ENCODE measurements around the gene ANGPTL2.

DNA sequence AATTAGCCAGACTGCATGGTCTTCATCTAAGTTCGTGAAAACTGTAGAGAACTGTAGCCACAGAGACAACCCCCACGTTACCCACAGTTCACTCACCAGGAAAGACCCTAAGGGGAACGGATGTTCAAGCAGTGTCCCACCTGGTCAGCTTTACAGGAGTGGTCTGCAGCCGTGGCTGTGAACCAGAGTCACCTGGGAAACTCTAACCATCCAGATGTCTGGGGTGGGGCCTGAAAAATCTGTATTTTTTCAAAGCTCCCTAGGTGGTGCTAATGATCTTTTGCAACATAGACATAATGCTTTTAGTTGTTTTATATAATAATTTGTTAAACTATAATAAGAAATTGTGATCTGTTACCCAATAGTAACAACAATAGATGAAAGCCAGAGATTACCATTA lies 47.7 kb upstream of the ANGPTL2 start:
- TF ChIP-seq TAF1 (IDR thresholded peaks at IDR 0.05; ENCODE audit: borderline replicate concordance, insufficient read depth, low read length) (no peak), POLR2AphosphoS5 (IDR thresholded peaks at IDR 0.05; ENCODE audit: low read depth, low read length) (no peak)
- TF ChIP-seq, protein P1, sequence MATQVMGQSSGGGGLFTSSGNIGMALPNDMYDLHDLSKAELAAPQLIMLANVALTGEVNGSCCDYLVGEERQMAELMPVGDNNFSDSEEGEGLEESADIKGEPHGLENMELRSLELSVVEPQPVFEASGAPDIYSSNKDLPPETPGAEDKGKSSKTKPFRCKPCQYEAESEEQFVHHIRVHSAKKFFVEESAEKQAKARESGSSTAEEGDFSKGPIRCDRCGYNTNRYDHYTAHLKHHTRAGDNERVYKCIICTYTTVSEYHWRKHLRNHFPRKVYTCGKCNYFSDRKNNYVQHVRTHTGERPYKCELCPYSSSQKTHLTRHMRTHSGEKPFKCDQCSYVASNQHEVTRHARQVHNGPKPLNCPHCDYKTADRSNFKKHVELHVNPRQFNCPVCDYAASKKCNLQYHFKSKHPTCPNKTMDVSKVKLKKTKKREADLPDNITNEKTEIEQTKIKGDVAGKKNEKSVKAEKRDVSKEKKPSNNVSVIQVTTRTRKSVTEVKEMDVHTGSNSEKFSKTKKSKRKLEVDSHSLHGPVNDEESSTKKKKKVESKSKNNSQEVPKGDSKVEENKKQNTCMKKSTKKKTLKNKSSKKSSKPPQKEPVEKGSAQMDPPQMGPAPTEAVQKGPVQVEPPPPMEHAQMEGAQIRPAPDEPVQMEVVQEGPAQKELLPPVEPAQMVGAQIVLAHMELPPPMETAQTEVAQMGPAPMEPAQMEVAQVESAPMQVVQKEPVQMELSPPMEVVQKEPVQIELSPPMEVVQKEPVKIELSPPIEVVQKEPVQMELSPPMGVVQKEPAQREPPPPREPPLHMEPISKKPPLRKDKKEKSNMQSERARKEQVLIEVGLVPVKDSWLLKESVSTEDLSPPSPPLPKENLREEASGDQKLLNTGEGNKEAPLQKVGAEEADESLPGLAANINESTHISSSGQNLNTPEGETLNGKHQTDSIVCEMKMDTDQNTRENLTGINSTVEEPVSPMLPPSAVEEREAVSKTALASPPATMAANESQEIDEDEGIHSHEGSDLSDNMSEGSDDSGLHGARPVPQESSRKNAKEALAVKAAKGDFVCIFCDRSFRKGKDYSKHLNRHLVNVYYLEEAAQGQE (IDR thresholded peaks at IDR 0.05; ENCODE audit: insufficient read depth in 1 of 2, low read depth in 2 of 2, low read length in 2 of 2): no peak

Measured in PFSK-1 (cell line).